Middle frontal gyrus (tissue), 1 donor: ENCODE data around the gene AGAP4.
"Not testable (repeated sequence)": the region's sequence is repeated elsewhere in the genome, so short reads cannot be mapped to it uniquely, and the experiment has no call there.

Experiments used
- DNase-seq: peaks from one replicate; pipeline ENCODE4 v3.0.0-alpha.2; 2015; ENCODE audit warnings: low spot score; ENCODE audit errors: extremely low spot score

Gene AGAP4

GRCh38 chr10:45790694-45791426, 56.4 kb downstream of the AGAP4 start:
- DNase-seq, result not testable (repeated sequence)

GRCh38 chr10:45789991-45790390, 57.3 kb downstream of the AGAP4 start:
- not testable (repeated sequence) for DNase-seq

GRCh38 chr10:45787212-45787741, 60.0 kb downstream of the AGAP4 start:
- not testable (repeated sequence) for DNase-seq

- not testable (repeated sequence) for DNase-seq
Measured at GRCh38 chr10:45786217-45786616, 61.1 kb downstream of the AGAP4 start.
